Breast epithelium (tissue), 3 donors: ENCODE results near the gene STIMATE.

ENCODE experiments used
- CTCF ChIP-seq, 3 donors: fragments of 450-650 bp; IDR thresholded peaks; one replicate each; pipeline ENCODE4 v1.5.1; 2016 to 2017; ENCODE audit warnings: antibody characterized with exemption in 3 of 3, mild to moderate bottlenecking in 3 of 3, moderate library complexity in 3 of 3
- POLR2A ChIP-seq: fragments of 450-650 bp; IDR thresholded peaks from one replicate; pipeline ENCODE4 v1.6.1; 2016; ENCODE audit warnings: antibody characterized with exemption, mild to moderate bottlenecking, moderate library complexity
- POLR2AphosphoS5 ChIP-seq, 3 donors: sonication (generic); formaldehyde crosslinking; IDR thresholded peaks; one replicate each; pipeline ENCODE4 v1.6.1; 2017; ENCODE audit warnings: antibody characterized with exemption in 3 of 3

DNA sequence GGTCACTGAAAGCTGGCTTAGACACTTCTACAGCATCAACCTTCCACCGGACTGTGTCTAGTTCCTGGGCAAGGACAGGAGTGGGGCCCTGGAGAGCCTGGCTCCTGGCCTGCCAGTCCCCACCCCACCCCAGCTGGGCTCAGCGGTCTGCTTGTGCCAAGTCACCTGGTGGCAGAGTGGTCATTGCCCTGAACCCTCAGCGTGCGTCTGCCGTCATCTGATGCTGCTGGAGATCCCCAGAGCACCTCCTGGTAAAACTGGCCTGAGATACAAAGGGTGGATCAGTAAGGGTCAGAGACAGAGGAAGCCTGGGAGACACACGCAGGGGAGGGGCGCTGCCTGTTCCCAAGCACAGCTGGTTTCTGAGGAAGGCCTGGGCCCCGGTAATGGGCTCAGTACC, 83.5 kb downstream of the STIMATE start:
- TF ChIP-seq CTCF (IDR thresholded peaks at IDR 0.05) (no peak), POLR2AphosphoS5 (IDR thresholded peaks at IDR 0.05) (no peak), POLR2A (no peak)
